HFF-Myc (cell line): ENCODE measurements around the gene GRM7.

ENCODE experiments used
- DNase-seq: peaks from one replicate; pipeline ENCODE4 v3.0.0-alpha.2; 2011; ENCODE audit warnings: low read depth; ENCODE audit errors: extremely low read depth
- H3K4me3 ChIP-seq: replicated peaks from 2 replicates; pipeline ENCODE4 v1.5.1; 2011; ENCODE audit warnings: low read depth, mild to moderate bottlenecking, control low read depth, low read length
- TF ChIP-seq, protein P1 (sequence below): IDR thresholded peaks from 2 replicates; pipeline ENCODE4 v1.5.1; 2012; ENCODE audit warnings: mild to moderate bottlenecking, low read depth, low read length, control low read depth; ENCODE audit errors: missing control alignments

Gene GRM7

DNA sequence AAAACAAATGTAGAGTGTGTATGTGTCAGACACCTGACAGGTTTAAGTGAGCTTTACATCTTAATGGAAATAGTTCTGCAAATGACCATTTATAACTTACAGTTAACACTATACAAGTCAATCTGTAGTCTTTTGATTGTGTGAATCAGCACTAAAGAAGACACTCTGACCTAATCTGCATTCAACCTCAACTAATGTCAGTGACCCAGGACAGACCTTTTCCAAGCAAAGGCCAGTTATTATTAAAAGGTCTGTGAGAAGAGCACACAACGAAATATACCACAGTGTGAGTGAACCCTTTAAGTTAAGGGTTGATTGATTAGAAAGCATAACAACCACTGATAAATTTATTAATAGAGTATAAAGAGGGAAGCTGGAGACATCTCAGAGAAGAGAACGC lies 878.8 kb downstream of the GRM7 start:
- TF ChIP-seq, protein P1, sequence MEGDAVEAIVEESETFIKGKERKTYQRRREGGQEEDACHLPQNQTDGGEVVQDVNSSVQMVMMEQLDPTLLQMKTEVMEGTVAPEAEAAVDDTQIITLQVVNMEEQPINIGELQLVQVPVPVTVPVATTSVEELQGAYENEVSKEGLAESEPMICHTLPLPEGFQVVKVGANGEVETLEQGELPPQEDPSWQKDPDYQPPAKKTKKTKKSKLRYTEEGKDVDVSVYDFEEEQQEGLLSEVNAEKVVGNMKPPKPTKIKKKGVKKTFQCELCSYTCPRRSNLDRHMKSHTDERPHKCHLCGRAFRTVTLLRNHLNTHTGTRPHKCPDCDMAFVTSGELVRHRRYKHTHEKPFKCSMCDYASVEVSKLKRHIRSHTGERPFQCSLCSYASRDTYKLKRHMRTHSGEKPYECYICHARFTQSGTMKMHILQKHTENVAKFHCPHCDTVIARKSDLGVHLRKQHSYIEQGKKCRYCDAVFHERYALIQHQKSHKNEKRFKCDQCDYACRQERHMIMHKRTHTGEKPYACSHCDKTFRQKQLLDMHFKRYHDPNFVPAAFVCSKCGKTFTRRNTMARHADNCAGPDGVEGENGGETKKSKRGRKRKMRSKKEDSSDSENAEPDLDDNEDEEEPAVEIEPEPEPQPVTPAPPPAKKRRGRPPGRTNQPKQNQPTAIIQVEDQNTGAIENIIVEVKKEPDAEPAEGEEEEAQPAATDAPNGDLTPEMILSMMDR, result no peak
- no peak for DNase-seq
- no peak overlapping the region for H3K4me3 ChIP-seq

DNA sequence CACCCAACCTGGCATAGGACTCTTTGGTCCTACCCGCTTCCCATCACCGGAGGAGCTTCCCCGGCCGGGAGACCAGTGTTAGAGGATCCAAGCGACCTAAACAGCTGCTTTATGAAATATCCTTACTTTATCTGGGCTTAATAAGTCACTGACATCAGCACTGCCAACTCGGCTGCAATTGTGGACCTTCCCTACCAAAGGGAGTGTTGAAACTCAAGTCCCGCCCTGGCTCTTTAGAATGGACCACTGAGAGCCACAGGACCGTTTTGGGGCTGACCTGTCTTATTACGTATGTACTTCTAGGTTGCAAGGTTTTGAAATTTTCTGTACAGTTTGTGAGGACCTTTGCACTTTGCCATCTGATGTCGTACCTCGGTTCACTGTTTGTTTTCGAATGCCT lies 879.5 kb downstream of the GRM7 start:
- H3K4me3 ChIP-seq, result no peak overlapping the region
- TF ChIP-seq, protein P1, result no peak
- DNase-seq, result no peak

DNA sequence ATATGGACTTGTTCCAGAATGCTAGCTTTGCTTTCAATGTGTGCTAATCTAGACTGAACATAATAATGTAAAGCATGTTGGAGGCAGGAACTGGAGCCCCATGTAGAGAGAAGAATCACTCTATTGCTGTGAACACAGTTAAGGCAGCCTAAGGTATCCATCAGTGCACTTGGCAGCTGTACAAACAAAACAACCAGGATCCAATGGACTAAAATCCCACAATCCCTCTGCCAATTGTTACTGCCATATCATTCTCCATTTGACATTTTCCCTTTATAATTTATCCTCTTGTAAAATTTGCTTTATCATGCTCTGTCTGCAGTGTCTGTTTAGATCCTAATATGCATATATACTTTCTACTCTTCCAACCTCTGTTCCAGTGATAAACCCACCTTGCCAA lies 883.9 kb downstream of the GRM7 start:
- H3K4me3 ChIP-seq, result no peak overlapping the region
- DNase-seq, result no peak
- TF ChIP-seq, protein P1, result no peak

GRCh38 chr3:7745711-7746110 lies 884.8 kb downstream of the GRM7 start:
- TF ChIP-seq, protein P1, result no peak
- no peak for DNase-seq
- H3K4me3 ChIP-seq, result no peak overlapping the region

DNA sequence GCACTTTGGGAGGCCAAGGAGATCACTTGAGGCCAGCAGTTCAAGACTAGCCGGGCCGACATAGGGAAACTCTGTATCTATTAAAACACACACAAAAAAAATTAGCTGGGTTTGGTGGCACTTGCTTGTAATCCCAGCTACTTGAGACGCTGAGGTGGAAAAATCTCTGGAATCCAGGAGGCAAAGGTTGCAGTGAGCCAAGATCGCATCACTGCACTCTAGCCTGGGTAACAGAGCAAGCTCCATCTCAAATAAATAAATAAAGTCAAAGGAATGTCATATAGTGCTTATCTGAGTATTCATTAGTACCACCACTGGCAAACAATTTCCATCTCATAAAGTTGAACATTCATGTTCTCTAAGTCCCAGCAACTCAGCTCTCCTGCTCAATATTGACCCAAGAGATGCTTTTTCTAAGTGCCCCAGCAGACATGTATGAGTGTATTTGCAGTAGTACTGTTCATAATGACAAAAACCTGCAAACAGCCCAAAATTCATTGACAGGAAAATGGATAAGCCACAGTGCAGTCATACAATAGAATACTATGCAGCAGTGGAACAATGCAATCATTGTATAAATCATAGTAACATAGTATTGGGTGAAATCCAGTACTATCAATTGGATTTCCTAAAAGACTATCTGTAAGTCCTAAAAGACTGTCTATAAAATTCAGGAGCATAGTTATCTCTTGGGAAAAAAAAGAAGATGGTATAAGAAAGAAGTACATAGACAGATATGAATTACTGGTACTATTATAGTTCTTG lies 889.2 kb downstream of the GRM7 start:
- no peak for DNase-seq
- TF ChIP-seq, protein P1, result no peak
- H3K4me3 ChIP-seq, result no peak overlapping the region

- H3K4me3 ChIP-seq, result no peak overlapping the region
- TF ChIP-seq, protein P1, result no peak
- no peak for DNase-seq
Measured at GRCh38 chr3:7752005-7752404, 891.1 kb downstream of the GRM7 start.
